ENCODE measurements around the gene SDF4.

- TF ChIP-seq CTCF (IDR thresholded peaks at IDR 0.05; ENCODE audit: low read depth, low read length, poor library complexity, severe bottlenecking) (no peak), EZH2phosphoT487 (IDR thresholded peaks at IDR 0.05; ENCODE audit: borderline replicate concordance, low read length) (no peak)
Measured at GRCh38 chr1:1235016-1235744, 3.4 kb upstream of the SDF4 start.
